Measurements from ENCODE around the gene TLCD1. TPM values are rescaled to one million over a fixed set of nuclear protein-coding genes. Genes with fewer than 3 reads are reported as not detected.

Gene TLCD1
- total and polyA plus RNA-seq, 2 donors, result 7.7 to 9.2 TPM

DNA sequence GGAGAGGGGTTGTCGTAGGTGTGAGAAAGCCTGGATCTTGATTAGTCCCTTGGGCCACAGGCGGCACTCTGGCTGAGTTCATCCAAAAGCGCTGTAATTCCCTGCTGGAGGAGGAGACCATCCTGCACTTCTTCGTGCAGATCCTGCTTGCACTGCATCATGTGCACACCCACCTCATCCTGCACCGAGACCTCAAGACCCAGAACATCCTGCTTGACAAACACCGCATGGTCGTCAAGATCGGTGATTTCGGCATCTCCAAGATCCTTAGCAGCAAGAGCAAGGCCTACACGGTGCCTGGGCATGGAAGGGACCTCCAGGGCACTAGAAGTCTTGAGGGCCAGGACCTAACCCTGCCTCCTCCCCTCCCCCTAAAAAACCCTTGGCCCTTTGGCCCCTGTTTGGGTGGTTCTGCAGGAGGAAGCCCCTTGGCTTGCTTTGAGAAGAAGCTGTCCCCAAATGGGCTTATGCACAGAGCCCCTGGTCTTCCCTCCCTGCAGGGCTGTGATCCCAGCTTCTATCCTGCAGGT is 8.7 kb upstream of the TLCD1 start:
- WGBS, result 95% methylated on average over 10 of the region's 10 CpGs
- H3K9me3 ChIP-seq (ENCODE audit: control insufficient read depth in 2 of 2, insufficient read depth in 1 of 2, low read length in 1 of 2), result peaks cover 0 to 10% of the 10 kb centered on the region in 2 donors
- no peak overlapping the region for H3K4me3 ChIP-seq (ENCODE audit: low read length in 2 of 2)
- H3K27me3 ChIP-seq (ENCODE audit: control insufficient read depth in 2 of 2, insufficient read depth in 1 of 2, low read length in 1 of 2), result no peaks in the 10 kb centered on the region
- H3K36me3 ChIP-seq (ENCODE audit: control insufficient read depth in 2 of 2, insufficient read depth in 2 of 2, low read length in 1 of 2), result no peaks in the 10 kb centered on the region
- no peak overlapping the region for H3K27ac ChIP-seq (ENCODE audit: low read depth in 1 of 2, low read length in 1 of 2)
- no peak for DNase-seq (ENCODE audit: low read depth in 6 of 9, low spot score in 9 of 9)
- peaks cover 26 to 33% of the 10 kb centered on the region in 2 donors for H3K4me1 ChIP-seq (ENCODE audit: control insufficient read depth in 2 of 2, insufficient read depth in 2 of 2, low read length in 2 of 2)

DNA sequence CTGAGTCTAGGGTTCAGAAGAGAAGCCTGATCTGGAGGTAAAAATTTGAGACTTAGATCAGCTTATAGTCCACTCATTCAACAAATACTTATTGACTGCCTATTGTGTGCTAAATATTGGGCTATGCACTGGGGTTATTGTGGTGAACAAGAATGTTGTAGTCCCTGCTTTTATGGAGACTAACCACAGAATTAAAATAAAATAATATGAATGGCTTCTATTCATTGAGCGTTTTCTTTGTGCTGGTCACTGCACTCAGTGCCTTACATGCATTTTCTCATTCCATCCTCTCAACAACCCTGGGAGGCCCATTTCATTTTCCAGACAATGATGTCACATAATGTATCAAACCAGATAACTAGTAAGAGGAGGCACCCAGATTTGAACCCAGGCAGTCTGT is 7.3 kb upstream of the TLCD1 start:
- Histone ChIP-seq H3K27ac (ENCODE audit: low read depth in 1 of 2, low read length in 1 of 2) (no peak overlapping the region), H3K4me1 (ENCODE audit: control insufficient read depth in 2 of 2, insufficient read depth in 2 of 2, low read length in 2 of 2) (peaks cover 17 to 25% of the 10 kb centered on the region in 2 donors), H3K4me3 (ENCODE audit: low read length in 2 of 2) (no peak overlapping the region), H3K27me3 (ENCODE audit: control insufficient read depth in 2 of 2, insufficient read depth in 1 of 2, low read length in 1 of 2) (no peaks in the 10 kb centered on the region), H3K9me3 (ENCODE audit: control insufficient read depth in 2 of 2, insufficient read depth in 1 of 2, low read length in 1 of 2) (peaks cover 0 to 12% of the 10 kb centered on the region in 2 donors), H3K36me3 (ENCODE audit: control insufficient read depth in 2 of 2, insufficient read depth in 2 of 2, low read length in 1 of 2) (no peaks in the 10 kb centered on the region)
- DNase-seq (ENCODE audit: low read depth in 6 of 9, low spot score in 9 of 9), result no peak
- WGBS, result 98% methylated on average over 1 of the region's 1 CpG

DNA sequence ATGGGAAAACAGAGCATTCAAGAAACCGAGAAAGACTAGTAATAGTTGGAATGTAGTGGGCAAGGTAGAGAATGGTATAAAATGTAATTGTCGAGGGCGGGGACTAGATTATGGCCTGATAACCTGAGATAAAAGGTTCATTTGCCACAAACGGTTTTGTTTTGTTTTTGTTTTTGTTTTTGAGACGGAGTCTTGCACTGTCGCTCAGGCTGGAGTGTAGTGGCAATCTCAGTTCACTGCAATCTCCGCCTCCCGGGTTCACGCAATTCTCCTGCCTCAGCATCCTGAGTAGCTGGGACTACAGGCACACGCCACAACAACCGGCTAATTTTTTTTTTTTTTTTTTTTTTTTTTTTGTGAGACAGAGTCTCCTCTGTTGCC is 3.9 kb upstream of the TLCD1 start:
- H3K36me3 ChIP-seq (ENCODE audit: control insufficient read depth in 2 of 2, insufficient read depth in 2 of 2, low read length in 1 of 2), result peaks cover under 1 to 3% of the 10 kb centered on the region in 2 donors
- WGBS, result 95% methylated on average over 11 of the region's 11 CpGs
- peaks cover 0 to 8% of the 10 kb centered on the region in 2 donors for H3K27me3 ChIP-seq (ENCODE audit: control insufficient read depth in 2 of 2, insufficient read depth in 1 of 2, low read length in 1 of 2)
- DNase-seq (ENCODE audit: low read depth in 6 of 9, low spot score in 9 of 9), result no peak
- H3K4me1 ChIP-seq (ENCODE audit: control insufficient read depth in 2 of 2, insufficient read depth in 2 of 2, low read length in 2 of 2), result peaks cover 16 to 36% of the 10 kb centered on the region in 2 donors
- H3K27ac ChIP-seq (ENCODE audit: low read depth in 1 of 2, low read length in 1 of 2), result no peak overlapping the region
- peaks cover 0 to 11% of the 10 kb centered on the region in 2 donors for H3K9me3 ChIP-seq (ENCODE audit: control insufficient read depth in 2 of 2, insufficient read depth in 1 of 2, low read length in 1 of 2)
- no peak overlapping the region for H3K4me3 ChIP-seq (ENCODE audit: low read length in 2 of 2)

DNA sequence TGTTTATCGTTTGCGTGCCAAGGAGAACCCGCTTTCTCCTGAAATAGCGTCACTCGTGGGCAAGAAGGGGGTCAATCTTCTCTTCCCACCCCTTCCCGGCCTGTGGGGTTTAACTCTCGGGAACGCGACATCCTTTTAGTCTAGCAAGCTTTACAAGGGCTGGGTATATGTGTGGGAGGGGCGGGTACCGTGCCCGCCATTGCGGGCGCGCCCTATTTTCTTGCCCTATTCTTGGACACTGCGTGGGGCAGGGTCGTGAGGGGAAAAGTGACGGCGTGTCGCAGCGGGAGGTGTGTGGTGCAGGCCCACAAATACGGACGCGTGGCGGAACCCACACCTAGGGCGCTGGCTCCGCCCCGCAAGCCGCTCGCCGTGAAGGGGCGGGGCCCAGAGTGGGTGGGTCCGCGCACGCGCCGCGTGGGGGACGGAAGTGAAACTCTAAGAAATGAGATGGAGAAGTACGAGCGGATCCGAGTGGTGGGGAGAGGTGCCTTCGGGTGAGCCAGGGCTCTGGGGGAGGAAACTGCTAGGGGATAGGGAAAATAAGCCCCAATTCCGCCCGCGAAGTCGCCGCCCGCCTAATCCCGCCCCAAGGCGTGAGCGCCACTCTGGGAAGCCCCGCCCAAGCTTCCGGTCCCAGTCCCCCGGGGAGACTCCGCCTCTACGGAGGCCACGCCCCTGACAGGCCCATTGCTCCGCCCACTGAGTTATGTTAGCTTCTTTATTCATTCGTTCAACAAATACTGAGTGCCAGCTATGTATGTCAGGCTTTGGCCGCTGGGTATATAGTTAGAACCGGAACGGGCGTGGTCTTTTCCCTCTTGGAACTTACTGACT is 2.5 kb upstream of the TLCD1 start, which contains the start of gene NEK8:
Gene NEK8 (plus strand): TSS at position 425 of the 837 bp plus-strand sequence. CDS start 26 bp downstream, at position 451.
- Histone ChIP-seq H3K4me1 (ENCODE audit: control insufficient read depth in 2 of 2, insufficient read depth in 2 of 2, low read length in 2 of 2) (peaks cover 16 to 40% of the 10 kb centered on the region in 2 donors), H3K27ac (ENCODE audit: low read depth in 1 of 2, low read length in 1 of 2) (peak within 1 kb of the TSS; percentile 99 to 100)
- WGBS, result under 1% methylated on average over 64 of the region's 64 CpGs

DNA sequence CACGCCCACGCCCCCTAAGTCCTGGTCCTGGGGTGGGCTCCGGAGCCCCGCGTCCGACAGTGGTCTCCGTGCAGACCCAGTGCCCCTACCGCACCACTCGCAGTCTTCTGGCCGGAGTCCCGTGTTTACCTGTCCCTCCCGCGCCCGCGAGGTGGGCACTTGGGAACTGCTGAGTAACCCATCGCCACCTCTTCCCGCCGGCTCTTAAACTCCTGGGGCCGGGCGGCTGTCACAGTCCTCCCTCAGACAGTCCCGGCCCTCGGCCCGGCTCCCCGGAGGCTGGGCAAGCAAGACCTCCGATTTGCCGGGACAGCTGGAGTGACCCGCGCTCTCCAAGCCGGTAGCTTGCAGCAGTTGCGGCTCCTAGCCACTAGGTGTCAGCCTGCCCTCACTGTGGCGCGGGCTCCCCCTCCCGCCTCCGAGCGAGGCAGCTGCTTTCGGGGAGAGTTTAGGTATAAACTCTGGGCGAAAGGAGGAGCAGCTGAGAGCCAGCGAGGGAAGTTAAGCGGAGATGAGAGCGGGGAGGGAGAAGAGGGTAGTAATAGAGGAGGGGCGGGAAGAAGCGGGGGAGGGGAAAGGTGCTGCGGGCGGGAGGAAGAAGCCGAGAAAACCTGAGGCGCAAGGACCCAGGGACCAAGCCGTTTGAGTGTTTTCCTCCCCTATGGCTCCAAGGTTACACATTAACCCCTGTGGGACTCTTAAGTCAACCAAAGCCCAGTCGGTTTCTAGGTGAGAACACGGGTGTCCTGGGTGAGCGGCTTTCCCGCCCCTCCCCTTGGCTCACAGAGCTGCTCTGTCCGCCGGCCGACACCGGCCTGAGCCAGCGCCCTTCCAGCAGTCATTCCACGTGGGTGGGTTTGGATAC is 826 bp upstream of the TLCD1 start:
- H3K36me3 ChIP-seq (ENCODE audit: control insufficient read depth in 2 of 2, insufficient read depth in 2 of 2, low read length in 1 of 2), result peaks cover 29 to 34% of the 10 kb centered on the region in 2 donors
- DNase-seq (ENCODE audit: low read depth in 6 of 9, low spot score in 9 of 9), result peak in 8 of 9 donors; percentile 79 to 94 (median 88)
- WGBS, result under 1% methylated on average over 57 of the region's 57 CpGs
- H3K9me3 ChIP-seq (ENCODE audit: control insufficient read depth in 2 of 2, insufficient read depth in 1 of 2, low read length in 1 of 2), result peaks cover 0 to 6% of the 10 kb centered on the region in 2 donors
- H3K4me3 ChIP-seq (ENCODE audit: low read length in 2 of 2), result peak overlapping the region; percentile 61 to 91
- peaks cover 16 to 57% of the 10 kb centered on the region in 2 donors for H3K4me1 ChIP-seq (ENCODE audit: control insufficient read depth in 2 of 2, insufficient read depth in 2 of 2, low read length in 2 of 2)
- peaks cover 0 to 8% of the 10 kb centered on the region in 2 donors for H3K27me3 ChIP-seq (ENCODE audit: control insufficient read depth in 2 of 2, insufficient read depth in 1 of 2, low read length in 1 of 2)
- H3K27ac ChIP-seq (ENCODE audit: low read depth in 1 of 2, low read length in 1 of 2), result peak overlapping the region; percentile 73

More for the DNA sequence above, 2.5 kb upstream of the TLCD1 start, which contains the start of gene NEK8:
- peaks cover 0 to 8% of the 10 kb centered on the region in 2 donors for H3K27me3 ChIP-seq (ENCODE audit: control insufficient read depth in 2 of 2, insufficient read depth in 1 of 2, low read length in 1 of 2)
- H3K4me3 ChIP-seq (ENCODE audit: low read length in 2 of 2), result peak within 1 kb of the TSS; percentile 91
- H3K36me3 ChIP-seq (ENCODE audit: control insufficient read depth in 2 of 2, insufficient read depth in 2 of 2, low read length in 1 of 2), result peaks cover 12 to 17% of the 10 kb centered on the region in 2 donors
- peak; percentile 84 to 97 (median 92) for DNase-seq (ENCODE audit: low read depth in 6 of 9, low spot score in 9 of 9)
- peaks cover 0 to 6% of the 10 kb centered on the region in 2 donors for H3K9me3 ChIP-seq (ENCODE audit: control insufficient read depth in 2 of 2, insufficient read depth in 1 of 2, low read length in 1 of 2)

DNA sequence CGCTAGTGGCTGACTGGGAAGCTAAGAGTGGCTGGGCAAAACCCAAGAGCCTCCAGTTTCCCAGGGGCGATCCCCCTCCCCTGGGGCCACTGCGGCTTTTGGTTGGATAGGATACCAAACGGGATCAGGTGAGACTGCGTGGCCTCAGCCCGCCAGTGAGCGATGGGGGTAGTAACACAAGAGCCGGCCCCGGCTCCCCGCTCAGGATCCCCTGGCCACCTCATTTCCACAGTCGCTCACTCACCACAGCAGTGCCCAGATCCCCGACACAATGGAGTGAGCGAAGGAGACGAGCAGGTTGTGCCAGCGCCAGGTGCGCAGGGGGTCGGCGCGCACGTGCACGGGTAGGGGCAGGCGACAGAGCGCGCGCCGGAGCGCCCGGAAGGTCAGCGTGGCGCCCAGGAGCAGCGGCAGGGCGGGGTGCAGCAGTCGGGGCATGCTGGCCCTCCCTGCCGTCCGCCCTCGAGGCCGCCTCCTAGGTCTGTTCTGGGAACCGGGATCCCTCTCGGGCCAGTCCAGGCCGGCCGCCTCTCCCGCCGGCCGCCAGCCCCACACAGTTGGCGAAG is 290 bp downstream of the TLCD1 start:
- peak in 3 of 9 donors; percentile 34 to 64 (median 50) for DNase-seq (ENCODE audit: low read depth in 6 of 9, low spot score in 9 of 9)
- H3K27me3 ChIP-seq (ENCODE audit: control insufficient read depth in 2 of 2, insufficient read depth in 1 of 2, low read length in 1 of 2), result peaks cover 0 to 8% of the 10 kb centered on the region in 2 donors
- peak overlapping the region in 1 of 2 donors; percentile 65 for H3K27ac ChIP-seq (ENCODE audit: low read depth in 1 of 2, low read length in 1 of 2)
- peaks cover 39 to 45% of the 10 kb centered on the region in 2 donors for H3K36me3 ChIP-seq (ENCODE audit: control insufficient read depth in 2 of 2, insufficient read depth in 2 of 2, low read length in 1 of 2)
- peak overlapping the region; percentile 33 to 61 for H3K4me3 ChIP-seq (ENCODE audit: low read length in 2 of 2)
- peaks cover 0 to 6% of the 10 kb centered on the region in 2 donors for H3K9me3 ChIP-seq (ENCODE audit: control insufficient read depth in 2 of 2, insufficient read depth in 1 of 2, low read length in 1 of 2)
- H3K4me1 ChIP-seq (ENCODE audit: control insufficient read depth in 2 of 2, insufficient read depth in 2 of 2, low read length in 2 of 2), result peaks cover 21 to 68% of the 10 kb centered on the region in 2 donors
- 2% methylated on average over 45 of the region's 45 CpGs for whole genome bisulfite sequencing

DNA sequence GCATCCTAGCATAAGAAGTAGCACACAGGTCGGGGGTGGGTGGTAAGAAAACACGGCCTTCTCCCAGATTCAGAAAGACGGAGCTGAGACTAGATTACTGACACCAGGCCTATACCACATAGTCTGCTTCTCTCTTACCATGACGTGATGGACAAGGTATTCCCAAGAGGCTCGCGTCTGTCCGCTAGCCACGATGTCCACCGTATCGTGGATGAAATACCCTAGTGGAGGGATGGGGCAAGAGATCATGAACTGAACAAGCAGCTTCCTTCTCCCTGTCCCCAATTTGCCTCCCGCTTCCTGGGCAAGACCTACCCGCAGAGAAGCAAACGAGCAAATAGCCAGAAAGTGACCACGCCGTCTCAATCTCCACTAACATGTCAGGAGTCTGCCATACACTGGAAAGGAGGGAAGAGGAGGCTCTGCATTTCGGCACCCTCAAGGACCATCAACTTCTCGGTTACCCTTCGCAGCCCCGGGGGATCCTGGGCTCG is 820 bp downstream of the TLCD1 start:
- H3K4me1 ChIP-seq (ENCODE audit: control insufficient read depth in 2 of 2, insufficient read depth in 2 of 2, low read length in 2 of 2), result peaks cover 22 to 71% of the 10 kb centered on the region in 2 donors
- H3K27me3 ChIP-seq (ENCODE audit: control insufficient read depth in 2 of 2, insufficient read depth in 1 of 2, low read length in 1 of 2), result peaks cover 0 to 8% of the 10 kb centered on the region in 2 donors
- DNase-seq (ENCODE audit: low read depth in 6 of 9, low spot score in 9 of 9), result no peak
- H3K4me3 ChIP-seq (ENCODE audit: low read length in 2 of 2), result peak overlapping the region in 1 of 2 donors; percentile 33
- WGBS, result 73% methylated on average over 20 of the region's 20 CpGs
- H3K36me3 ChIP-seq (ENCODE audit: control insufficient read depth in 2 of 2, insufficient read depth in 2 of 2, low read length in 1 of 2), result peaks cover 39 to 46% of the 10 kb centered on the region in 2 donors
- peak overlapping the region; percentile 15 to 19 for H3K27ac ChIP-seq (ENCODE audit: low read depth in 1 of 2, low read length in 1 of 2)
- H3K9me3 ChIP-seq (ENCODE audit: control insufficient read depth in 2 of 2, insufficient read depth in 1 of 2, low read length in 1 of 2), result peaks cover 0 to 6% of the 10 kb centered on the region in 2 donors

DNA sequence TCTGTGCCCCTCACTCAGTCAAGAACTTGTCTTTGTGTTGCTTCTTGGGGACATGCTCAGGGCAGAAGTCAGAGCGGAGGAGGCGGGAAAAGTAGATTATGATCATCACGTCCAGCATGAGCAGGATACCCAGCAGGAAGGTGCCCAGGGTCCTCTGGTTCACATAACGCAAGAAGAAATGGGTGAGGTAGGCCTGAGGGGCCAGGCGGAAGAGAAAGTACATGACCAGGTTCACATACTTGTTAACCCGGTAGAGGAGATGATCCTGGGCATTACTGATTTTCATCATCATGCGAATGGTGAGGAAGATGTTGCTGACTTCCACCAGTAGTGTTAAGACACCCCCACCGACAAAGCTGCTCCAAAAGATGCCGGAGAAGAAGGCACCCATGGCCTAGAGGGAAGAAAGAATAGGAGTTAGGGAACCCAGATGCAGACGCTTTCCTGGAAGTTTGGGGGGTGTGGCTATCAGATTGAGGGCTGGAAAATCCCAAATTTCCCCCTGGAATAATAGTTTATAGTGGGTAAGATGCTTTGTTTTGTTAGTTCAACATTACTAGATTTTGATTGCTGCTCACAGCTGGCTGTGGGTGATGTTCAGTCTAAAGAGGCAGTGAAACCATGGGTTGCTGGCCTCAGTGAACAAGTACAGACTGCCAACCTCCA is 1.4 kb downstream of the TLCD1 start:
- peaks cover 22 to 71% of the 10 kb centered on the region in 2 donors for H3K4me1 ChIP-seq (ENCODE audit: control insufficient read depth in 2 of 2, insufficient read depth in 2 of 2, low read length in 2 of 2)
- no peak for DNase-seq (ENCODE audit: low read depth in 6 of 9, low spot score in 9 of 9)
- H3K36me3 ChIP-seq (ENCODE audit: control insufficient read depth in 2 of 2, insufficient read depth in 2 of 2, low read length in 1 of 2), result peaks cover 39 to 46% of the 10 kb centered on the region in 2 donors
- 96% methylated on average over 10 of the region's 10 CpGs for WGBS
- no peak overlapping the region for H3K4me3 ChIP-seq (ENCODE audit: low read length in 2 of 2)
- H3K27ac ChIP-seq (ENCODE audit: low read depth in 1 of 2, low read length in 1 of 2), result peak overlapping the region; percentile 12 to 21
- peaks cover 0 to 8% of the 10 kb centered on the region in 2 donors for H3K27me3 ChIP-seq (ENCODE audit: control insufficient read depth in 2 of 2, insufficient read depth in 1 of 2, low read length in 1 of 2)
- peaks cover 0 to 6% of the 10 kb centered on the region in 2 donors for H3K9me3 ChIP-seq (ENCODE audit: control insufficient read depth in 2 of 2, insufficient read depth in 1 of 2, low read length in 1 of 2)

All from thymus (tissue), 11 donors.